Smooth muscle cell (in vitro differentiated cells): Measurements from ENCODE around the gene RALGPS1. TPM values are rescaled to one million over a fixed set of nuclear protein-coding genes. Genes with fewer than 3 reads are reported as not detected.

Source experiments
- DNase-seq: peaks from one replicate; lab custom pipeline; 2025; ENCODE audit not compliant: unreplicated experiment; lab: John Stamatoyannopoulos, UW
- H2AFZ ChIP-seq: fragments of 200-600 bp; sonication (generic); 2 replicates; pipeline ENCODE4 v1.6.0; 2016; ENCODE audit warnings: antibody characterized with exemption, low read depth, mild to moderate bottlenecking
- H3F3A ChIP-seq: fragments of 200-600 bp; sonication (generic); 2 replicates; pipeline ENCODE4 v1.6.0; 2017; ENCODE audit warnings: antibody characterized with exemption, low read depth
- H3K27ac ChIP-seq: fragments of 200-600 bp; sonication (generic); 2 replicates; pipeline ENCODE4 v1.5.1; 2016; ENCODE audit warnings: low read depth, mild to moderate bottlenecking
- H3K27me3 ChIP-seq: fragments of 200-600 bp; sonication (generic); 2 replicates; pipeline ENCODE4 v1.6.1; 2016; ENCODE audit warnings: low read depth, mild to moderate bottlenecking
- H3K36me3 ChIP-seq: fragments of 200-600 bp; sonication (generic); 2 replicates; pipeline ENCODE4 v1.5.1; 2016; ENCODE audit warnings: low read depth
- H3K4me1 ChIP-seq: fragments of 200-600 bp; sonication (generic); 2 replicates; pipeline ENCODE4 v1.5.1; 2016; ENCODE audit warnings: low read depth
- H3K4me2 ChIP-seq: fragments of 200-600 bp; sonication (generic); 2 replicates; pipeline ENCODE4 v1.6.0; 2016; ENCODE audit warnings: mild to moderate bottlenecking
- H3K4me3 ChIP-seq: fragments of 200-600 bp; sonication (generic); 2 replicates; pipeline ENCODE4 v1.5.1; 2016; ENCODE audit warnings: mild to moderate bottlenecking
- H3K79me2 ChIP-seq: fragments of 200-600 bp; sonication (generic); 2 replicates; pipeline ENCODE4 v1.6.0; 2016; ENCODE audit warnings: low read depth, mild to moderate bottlenecking
- H3K9ac ChIP-seq: fragments of 200-600 bp; sonication (generic); 2 replicates; pipeline ENCODE4 v1.6.0; 2016; ENCODE audit warnings: low read depth
- H3K9me3 ChIP-seq: fragments of 200-600 bp; sonication (generic); replicated peaks from 2 replicates; pipeline ENCODE4 v1.5.1; 2016; ENCODE audit warnings: low read depth
- H4K20me1 ChIP-seq: fragments of 200-600 bp; sonication (generic); 2 replicates; pipeline ENCODE4 v1.6.0; 2016; ENCODE audit warnings: low read depth
- CTCF ChIP-seq: fragments of 200-600 bp; sonication (generic); IDR thresholded peaks from 2 replicates; pipeline ENCODE4 v1.5.1; 2017; ENCODE audit warnings: borderline replicate concordance, mild to moderate bottlenecking, antibody characterized with exemption; ENCODE audit not compliant: insufficient read depth, poor library complexity, severe bottlenecking
- WGBS: methylation state at CpG from one replicate; pipeline ENCODE4 v1.1.7; 2016; ENCODE audit warnings: low lambda C conversion rate; 5-methylcytosine and 5-hydroxymethylcytosine counted together
- polyA plus RNA-seq: library from polyadenylated mRNA; unstranded; fragments of >200 nt; fragmentation: Nextera tagmentation; extraction: Ambion mirVana; gene quantifications from 2 replicates; pipeline ENCODE4 v1.2.1, GENCODE V29; 2016
- total RNA-seq: library from RNA; depleted of rRNA; stranded (reverse); fragments of >200 nt; gene quantifications from 2 replicates; pipeline ENCODE4 v1.2.3, GENCODE V29; 2014

Gene RALGPS1
- total and polyA plus RNA-seq, 2 experiments from 2014 or later = 2.1 to 4.0 TPM

DNA sequence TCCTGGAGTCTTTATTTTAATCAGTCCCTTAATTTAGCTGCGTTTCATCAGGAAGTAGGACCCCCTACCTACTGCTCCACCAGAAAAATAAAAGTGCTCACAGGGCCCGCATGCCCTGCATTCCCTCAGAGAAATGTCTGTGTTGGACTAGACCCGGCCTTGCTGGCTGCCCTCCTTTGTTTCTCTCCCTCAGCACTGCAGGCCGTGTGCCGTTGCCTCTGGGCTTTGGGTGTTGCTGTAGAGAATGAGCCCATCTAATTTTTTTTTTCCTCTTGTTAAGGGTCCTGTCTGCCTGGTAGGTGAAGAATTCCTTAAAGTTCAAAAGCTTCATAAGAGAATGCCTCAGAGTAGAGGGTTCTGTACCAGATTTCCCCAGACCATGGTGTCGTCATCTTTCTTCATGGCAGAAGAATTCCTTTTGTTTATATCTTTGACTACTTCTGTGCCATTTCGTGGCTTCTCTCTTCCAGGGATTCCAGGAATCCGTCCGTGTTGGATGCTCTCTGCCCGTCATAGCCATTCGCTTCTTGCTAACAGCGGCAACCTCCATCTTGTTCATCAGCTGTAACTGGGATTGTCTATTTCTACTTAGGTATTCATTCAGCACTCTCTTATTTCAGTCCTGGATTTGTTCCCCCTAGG lies 257.6 kb downstream of the RALGPS1 start:
- no peak overlapping the region for H3K9ac ChIP-seq
- H3K4me1 ChIP-seq = no peaks in the 10 kb centered on the region
- no peaks in the 10 kb centered on the region for H3K79me2 ChIP-seq
- H3K4me2 ChIP-seq = no peak overlapping the region
- H4K20me1 ChIP-seq = no peaks in the 10 kb centered on the region
- TF ChIP-seq CTCF = no peak
- no peak overlapping the region for H3K4me3 ChIP-seq
- H3K27ac ChIP-seq = no peak overlapping the region
- H2AFZ ChIP-seq = no peak overlapping the region
- 82% methylated on average over 12 of the region's 12 CpGs for WGBS
- no peaks in the 10 kb centered on the region for H3K27me3 ChIP-seq
- no peaks in the 10 kb centered on the region for H3K36me3 ChIP-seq
- DNase-seq = no peak
- H3F3A ChIP-seq = no peaks in the 10 kb centered on the region
- H3K9me3 ChIP-seq = no peaks in the 10 kb centered on the region

DNA sequence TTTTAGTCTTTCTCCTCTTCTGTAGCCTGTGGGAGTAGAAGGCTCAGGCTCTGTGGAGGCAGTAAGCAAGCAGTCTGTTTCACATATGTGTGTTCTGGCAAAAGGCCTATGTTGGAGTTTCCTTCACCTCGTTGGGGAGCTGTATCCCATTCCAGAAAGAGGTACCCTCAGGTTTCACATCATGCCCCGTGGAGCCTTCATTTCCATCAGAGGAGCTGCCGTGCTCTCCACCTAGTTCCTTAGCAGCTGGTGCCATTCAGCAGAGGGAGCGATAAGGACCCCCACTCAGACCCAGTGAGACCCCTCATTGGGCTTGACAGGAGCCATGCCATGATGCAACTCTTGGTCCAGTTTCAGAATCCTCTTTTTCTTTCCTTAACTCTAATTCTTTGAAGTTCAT lies 258.5 kb downstream of the RALGPS1 start:
- no peak for DNase-seq
- no peak overlapping the region for H3K27ac ChIP-seq
- 95% methylated on average over 4 of the region's 4 CpGs for WGBS

DNA sequence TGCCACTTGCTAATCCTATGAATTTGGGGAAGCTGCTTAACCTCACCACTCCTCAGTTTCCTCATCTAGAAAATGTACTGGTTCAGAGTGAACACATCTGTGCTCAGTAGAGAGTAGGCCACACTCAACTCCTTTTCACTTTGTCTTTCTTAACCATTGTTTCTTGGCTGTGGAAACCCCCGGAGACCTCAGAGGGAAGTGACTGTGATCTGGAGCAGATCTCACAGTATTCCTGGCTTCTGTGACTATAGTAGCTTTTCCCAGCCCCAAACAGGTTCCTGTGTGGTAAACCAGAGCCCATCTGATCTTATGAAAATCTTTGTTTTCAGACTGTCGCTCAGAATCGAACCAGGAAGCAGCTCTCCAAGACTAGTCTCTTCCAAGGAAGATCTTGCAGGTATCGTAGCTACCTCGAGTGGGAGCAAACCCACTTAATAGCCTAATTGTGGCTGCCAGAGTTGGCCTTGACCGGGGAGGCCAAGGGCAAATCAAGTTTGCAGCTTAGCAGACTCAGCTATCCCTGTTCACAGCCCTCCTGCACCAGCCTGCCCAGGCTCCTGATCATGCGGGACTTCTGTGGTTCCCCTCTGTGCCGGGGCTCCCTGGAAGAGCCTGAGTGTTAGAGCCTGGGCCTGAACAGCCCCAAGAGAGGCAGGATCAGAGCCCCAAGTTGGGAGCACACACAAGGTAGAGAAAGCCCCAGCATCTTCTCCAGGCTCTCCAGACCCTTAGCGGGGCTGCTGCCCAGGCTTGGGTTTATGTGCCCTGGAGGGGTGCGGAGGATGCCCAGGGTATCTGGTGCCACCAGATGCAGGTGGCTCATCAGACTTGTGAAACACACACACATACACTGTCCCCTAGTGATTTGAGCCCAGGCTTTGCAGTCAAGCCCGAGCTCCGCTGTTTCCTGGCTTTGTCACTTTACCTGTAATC lies 260.1 kb downstream of the RALGPS1 start:
- H3K27me3 ChIP-seq = no peaks in the 10 kb centered on the region
- no peak overlapping the region for H3K27ac ChIP-seq
- WGBS = 96% methylated on average over 12 of the region's 12 CpGs

More for the DNA sequence above, 258.5 kb downstream of the RALGPS1 start:
- H3K36me3 ChIP-seq = no peaks in the 10 kb centered on the region
- H3K79me2 ChIP-seq = no peaks in the 10 kb centered on the region
- H3F3A ChIP-seq = no peaks in the 10 kb centered on the region
- no peaks in the 10 kb centered on the region for H3K27me3 ChIP-seq
- H2AFZ ChIP-seq = no peak overlapping the region
- no peak overlapping the region for H3K4me2 ChIP-seq
- H3K9me3 ChIP-seq = no peaks in the 10 kb centered on the region
- no peaks in the 10 kb centered on the region for H3K4me1 ChIP-seq
- no peaks in the 10 kb centered on the region for H4K20me1 ChIP-seq
- H3K4me3 ChIP-seq = no peak overlapping the region
- no peak for TF ChIP-seq CTCF
- H3K9ac ChIP-seq = no peak overlapping the region

More for the DNA sequence above, 260.1 kb downstream of the RALGPS1 start:
- no peak for TF ChIP-seq CTCF
- H3K4me2 ChIP-seq = no peak overlapping the region
- H3K79me2 ChIP-seq = no peaks in the 10 kb centered on the region
- no peaks in the 10 kb centered on the region for H3K9me3 ChIP-seq
- no peak overlapping the region for H2AFZ ChIP-seq
- H3K36me3 ChIP-seq = no peaks in the 10 kb centered on the region
- H4K20me1 ChIP-seq = no peaks in the 10 kb centered on the region
- DNase-seq = no peak
- H3K9ac ChIP-seq = no peak overlapping the region
- H3K4me3 ChIP-seq = no peak overlapping the region
- H3K4me1 ChIP-seq = no peaks in the 10 kb centered on the region
- H3F3A ChIP-seq = no peaks in the 10 kb centered on the region
